Keratinocyte (primary cell): Measurements from ENCODE around the gene CNTNAP2. TPM values are rescaled to one million over a fixed set of nuclear protein-coding genes. Genes with fewer than 3 reads are reported as not detected.

Experiments
- DNase-seq: peaks from one replicate; pipeline ENCODE4 v3.0.0-alpha.2; 2011; ENCODE audit warnings: low read depth, missing footprints, low spot score
- FAIRE-seq: peaks from 2 replicates; lab custom pipeline; 2011; peaks lifted over from hg19 to GRCh38; lab: Jason Lieb, UNC
- H2AFZ ChIP-seq: 2 replicates; pipeline ENCODE4 v1.6.0; 2012; ENCODE audit warnings: low read length, control low read depth, inconsistent platforms; ENCODE audit not compliant: control insufficient read depth
- H3K27ac ChIP-seq: 2 replicates; pipeline ENCODE4 v1.5.1; 2011; ENCODE audit warnings: low read length; ENCODE audit not compliant: control insufficient read depth, insufficient read depth
- H3K27me3 ChIP-seq: 3 replicates; pipeline ENCODE4 v1.6.0; 2011; ENCODE audit warnings: low read length; ENCODE audit not compliant: control insufficient read depth, insufficient read depth; ENCODE audit errors: extremely low read depth
- H3K36me3 ChIP-seq, 2 experiments: 2 replicates in 1 of 2; 3 replicates in 1 of 2; pipeline ENCODE4 v1.5.1; 2011; ENCODE audit warnings: low read length in 2 of 2, mild to moderate bottlenecking in 1 of 2; ENCODE audit not compliant: control insufficient read depth in 2 of 2, insufficient read depth in 2 of 2; ENCODE audit errors: extremely low read depth in 1 of 2
- H3K4me1 ChIP-seq: 3 replicates; pipeline ENCODE4 v1.5.1; 2011; ENCODE audit warnings: low read length; ENCODE audit not compliant: control insufficient read depth, insufficient read depth; ENCODE audit errors: extremely low read depth
- H3K4me2 ChIP-seq: 3 replicates; pipeline ENCODE4 v1.6.0; 2011; ENCODE audit warnings: low read depth, low read length; ENCODE audit not compliant: control insufficient read depth, insufficient read depth; ENCODE audit errors: extremely low read depth
- H3K4me3 ChIP-seq, 3 experiments: fragments of 200-600 bp in 1 of 3; sonication (generic) in 1 of 3; 2 replicates in 2 of 3; 3 replicates in 1 of 3; pipeline ENCODE4 v1.5.1; 2011 to 2016; ENCODE audit warnings: low read length in 3 of 3, mild to moderate bottlenecking in 3 of 3, control low read depth in 2 of 3, inconsistent platforms in 1 of 3, low read depth in 1 of 3, mixed read lengths in 1 of 3, mixed run types in 1 of 3, moderate library complexity in 1 of 3; ENCODE audit not compliant: control insufficient read depth in 2 of 3, insufficient read depth in 2 of 3; ENCODE audit errors: extremely low read depth in 1 of 3
- H3K79me2 ChIP-seq: 2 replicates; pipeline ENCODE4 v1.6.0; 2012; ENCODE audit warnings: low read length; ENCODE audit not compliant: control insufficient read depth, insufficient read depth
- H3K9ac ChIP-seq: 3 replicates; pipeline ENCODE4 v1.6.0; 2011; ENCODE audit warnings: low read length; ENCODE audit not compliant: control insufficient read depth, insufficient read depth; ENCODE audit errors: extremely low read depth
- H3K9me1 ChIP-seq: 3 replicates; pipeline ENCODE4 v1.6.0; 2011; ENCODE audit warnings: low read length; ENCODE audit not compliant: control insufficient read depth, insufficient read depth; ENCODE audit errors: extremely low read depth
- H3K9me3 ChIP-seq: 2 replicates; pipeline ENCODE4 v1.5.1; 2012; ENCODE audit warnings: low read depth, low read length; ENCODE audit not compliant: control insufficient read depth
- H4K20me1 ChIP-seq: 3 replicates; pipeline ENCODE4 v1.6.0; 2011; ENCODE audit warnings: low read length; ENCODE audit not compliant: control insufficient read depth, insufficient read depth; ENCODE audit errors: extremely low read depth
- EZH2 ChIP-seq: IDR thresholded peaks from one replicate; pipeline ENCODE4 v1.6.1; 2012; ENCODE audit warnings: inconsistent platforms, mild to moderate bottlenecking, low read length, moderate library complexity
- dilution Hi-C: fragments of 300-500 bp; cut with MboI; formaldehyde crosslinking; loops from one replicate; pipeline ENCODE4 v1.7.0; 2020; ENCODE audit warnings: low sequenced_read_pairs; ENCODE audit not compliant: extremely low pct_ligation_motif_present
- polyA plus RNA-seq, 5 experiments: library from polyadenylated mRNA; depleted of rRNA in 3 of 5; stranded (reverse) in 3 of 5; stranded (forward) in 1 of 5; unstranded in 1 of 5; fragments of >200 nt; gene quantifications; 1 replicate in 1 of 5; 2 replicates in 3 of 5; 3 replicates in 1 of 5; pipeline versions ENCODE4 v1.2.1 to v1.2.3, GENCODE V29; 2011 to 2012; ENCODE audit warnings: missing spikeins in 2 of 5, low read depth in 1 of 5, low replicate concordance in 1 of 5
- TF ChIP-seq, protein P1 (sequence below), 3 experiments: IDR thresholded peaks in 1 of 3; conservative IDR thresholded peaks in 1 of 3; optimal IDR thresholded peaks in 1 of 3; 2 replicates in 2 of 3; 3 replicates in 1 of 3; pipeline versions ENCODE3 to v1.5.1; 2011; ENCODE audit warnings: low read length in 3 of 3, mild to moderate bottlenecking in 3 of 3, moderate library complexity in 2 of 3, control low read depth in 1 of 3, inconsistent platforms in 1 of 3; ENCODE audit not compliant: insufficient read depth in 2 of 3; ENCODE audit errors: extremely low read depth in 1 of 3

CNTNAP2 gene
- polyA plus RNA-seq, 1 donor (not counting 4 experiments of a cell fraction or from before 2014, with no cell fraction given) = 1.4 TPM

GRCh38 chr7:146645383-146645976, 528.9 kb downstream of the CNTNAP2 start:
- Histone ChIP-seq H3K9me3 (no peaks in the 10 kb centered on the region), H3K79me2 (no peaks in the 10 kb centered on the region), H3K4me1 (no peaks in the 10 kb centered on the region), H3K36me3 (no peaks in the 10 kb centered on the region), H3K27ac (no peak overlapping the region), H3K9me1 (no peaks in the 10 kb centered on the region), H3K27me3 (no peaks in the 10 kb centered on the region), H4K20me1 (no peaks in the 10 kb centered on the region), H3K4me2 (no peak overlapping the region), H2AFZ (no peak overlapping the region), H3K4me3 (no peak overlapping the region), H3K9ac (no peak overlapping the region)
- no peak for TF ChIP-seq EZH2
- TF ChIP-seq, protein P1, sequence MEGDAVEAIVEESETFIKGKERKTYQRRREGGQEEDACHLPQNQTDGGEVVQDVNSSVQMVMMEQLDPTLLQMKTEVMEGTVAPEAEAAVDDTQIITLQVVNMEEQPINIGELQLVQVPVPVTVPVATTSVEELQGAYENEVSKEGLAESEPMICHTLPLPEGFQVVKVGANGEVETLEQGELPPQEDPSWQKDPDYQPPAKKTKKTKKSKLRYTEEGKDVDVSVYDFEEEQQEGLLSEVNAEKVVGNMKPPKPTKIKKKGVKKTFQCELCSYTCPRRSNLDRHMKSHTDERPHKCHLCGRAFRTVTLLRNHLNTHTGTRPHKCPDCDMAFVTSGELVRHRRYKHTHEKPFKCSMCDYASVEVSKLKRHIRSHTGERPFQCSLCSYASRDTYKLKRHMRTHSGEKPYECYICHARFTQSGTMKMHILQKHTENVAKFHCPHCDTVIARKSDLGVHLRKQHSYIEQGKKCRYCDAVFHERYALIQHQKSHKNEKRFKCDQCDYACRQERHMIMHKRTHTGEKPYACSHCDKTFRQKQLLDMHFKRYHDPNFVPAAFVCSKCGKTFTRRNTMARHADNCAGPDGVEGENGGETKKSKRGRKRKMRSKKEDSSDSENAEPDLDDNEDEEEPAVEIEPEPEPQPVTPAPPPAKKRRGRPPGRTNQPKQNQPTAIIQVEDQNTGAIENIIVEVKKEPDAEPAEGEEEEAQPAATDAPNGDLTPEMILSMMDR (optimal IDR thresholded peaks at IDR 0.05 in 1 of 3, IDR thresholded peaks at IDR 0.05 in 1 of 3, conservative IDR thresholded peaks at IDR 0.05 in 1 of 3; ENCODE audit: extremely low read depth in 1 of 3, insufficient read depth in 2 of 3, low read length in 3 of 3) = no peak
- DNase-seq = no peak
- dilution Hi-C loops = no loop called here
- FAIRE-seq = no peak

DNA sequence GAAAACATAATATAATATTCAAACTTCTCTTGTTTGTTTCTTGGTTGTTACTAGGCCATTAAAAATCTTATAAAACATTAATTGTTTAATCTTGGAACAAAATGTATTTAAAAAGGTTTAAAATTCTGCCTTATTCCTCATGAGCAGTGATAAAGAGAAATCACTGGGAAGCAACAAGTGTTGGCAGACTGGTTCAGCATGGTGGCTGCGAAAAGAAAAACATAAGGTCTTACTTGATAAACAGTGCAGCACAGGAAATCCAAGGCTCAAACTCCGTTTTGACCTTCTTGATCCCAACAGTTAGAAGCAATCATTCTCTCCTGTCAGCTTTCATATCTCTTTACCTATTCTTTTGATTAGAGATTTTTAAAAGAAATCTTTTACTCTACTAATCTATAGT, 530.8 kb downstream of the CNTNAP2 start:
- DNase-seq = no peak
- Histone ChIP-seq H3K9me1 (no peaks in the 10 kb centered on the region), H3K4me3 (no peak overlapping the region), H4K20me1 (no peaks in the 10 kb centered on the region), H3K4me1 (no peaks in the 10 kb centered on the region), H3K79me2 (no peaks in the 10 kb centered on the region), H3K9ac (no peak overlapping the region), H3K27ac (no peak overlapping the region), H3K9me3 (no peaks in the 10 kb centered on the region), H3K36me3 (no peaks in the 10 kb centered on the region), H3K27me3 (no peaks in the 10 kb centered on the region), H3K4me2 (no peak overlapping the region), H2AFZ (no peak overlapping the region)
- dilution Hi-C loops = no loop called here
- no peak for FAIRE-seq
- TF ChIP-seq, protein P1 (optimal IDR thresholded peaks at IDR 0.05 in 1 of 3, IDR thresholded peaks at IDR 0.05 in 1 of 3, conservative IDR thresholded peaks at IDR 0.05 in 1 of 3; ENCODE audit: extremely low read depth in 1 of 3, insufficient read depth in 2 of 3, low read length in 3 of 3) = no peak
- no peak for TF ChIP-seq EZH2
